Mucosa of stomach (tissue), 1 donor: ENCODE results near the gene EIF5.

Source experiments
- H3K27me3 ChIP-seq: one replicate; pipeline ENCODE4 v1.7.0; 2013; ENCODE audit warnings: mild to moderate bottlenecking, low read length; ENCODE audit not compliant: control insufficient read depth, insufficient read depth
- H3K36me3 ChIP-seq: one replicate; pipeline ENCODE4 v1.7.0; 2013; ENCODE audit warnings: low read length; ENCODE audit not compliant: control insufficient read depth, insufficient read depth
- H3K4me1 ChIP-seq: one replicate; pipeline ENCODE4 v1.7.0; 2013; ENCODE audit warnings: mild to moderate bottlenecking, low read length; ENCODE audit not compliant: control insufficient read depth, insufficient read depth
- H3K4me3 ChIP-seq: one replicate; pipeline ENCODE4 v1.7.0; 2013; ENCODE audit warnings: low read length
- H3K9ac ChIP-seq: one replicate; pipeline ENCODE4 v1.7.0; 2013; ENCODE audit warnings: mild to moderate bottlenecking, low read length, moderate library complexity
- H3K9me3 ChIP-seq: one replicate; pipeline ENCODE4 v1.7.0; 2013; ENCODE audit warnings: mild to moderate bottlenecking, low read length, moderate library complexity; ENCODE audit not compliant: control insufficient read depth
- donor health status: Pancreatic carcinoma.

Gene EIF5

GRCh38 chr14:103333754-103334643, at the start of gene EIF5:
EIF5 (plus strand) TSS chr14:103334237; CDS start chr14:103335861, 1,624 bp downstream.
- H3K4me1 ChIP-seq, result peaks cover 28% of the 10 kb centered on the region

GRCh38 chr14:103284574-103285467, 49.2 kb upstream of the EIF5 start:
- Histone ChIP-seq H3K36me3 (no peaks in the 10 kb centered on the region), H3K27me3 (peaks cover 7% of the 10 kb centered on the region), H3K9me3 (no peaks in the 10 kb centered on the region), H3K4me1 (no peaks in the 10 kb centered on the region), H3K9ac (no peak overlapping the region), H3K4me3 (no peak overlapping the region)

More at GRCh38 chr14:103333754-103334643, at the start of gene EIF5:
- peak within 1 kb of the TSS; percentile 94 for H3K4me3 ChIP-seq
- no peaks in the 10 kb centered on the region for H3K9me3 ChIP-seq
- H3K27me3 ChIP-seq, result no peaks in the 10 kb centered on the region
- H3K9ac ChIP-seq, result peak within 1 kb of the TSS; percentile 100
- H3K36me3 ChIP-seq, result peaks cover 31% of the 10 kb centered on the region

- H3K4me1 ChIP-seq, result no peaks in the 10 kb centered on the region
- no peak overlapping the region for H3K9ac ChIP-seq
- no peaks in the 10 kb centered on the region for H3K9me3 ChIP-seq
- no peaks in the 10 kb centered on the region for H3K36me3 ChIP-seq
- no peak overlapping the region for H3K4me3 ChIP-seq
- peaks cover 9% of the 10 kb centered on the region for H3K27me3 ChIP-seq
These were observed 47.6 kb upstream of the EIF5 start for GRCh38 chr14:103286460-103286859.

GRCh38 chr14:103286968-103287850, 46.8 kb upstream of the EIF5 start:
- Histone ChIP-seq H3K9ac (no peak overlapping the region), H3K4me3 (no peak overlapping the region), H3K9me3 (no peaks in the 10 kb centered on the region), H3K36me3 (no peaks in the 10 kb centered on the region), H3K27me3 (peaks cover 9% of the 10 kb centered on the region), H3K4me1 (no peaks in the 10 kb centered on the region)

- Histone ChIP-seq H3K4me1 (no peaks in the 10 kb centered on the region), H3K36me3 (no peaks in the 10 kb centered on the region), H3K9ac (no peak overlapping the region), H3K4me3 (no peak overlapping the region), H3K9me3 (no peaks in the 10 kb centered on the region), H3K27me3 (peaks cover 9% of the 10 kb centered on the region)
These were observed 45.8 kb upstream of the EIF5 start for GRCh38 chr14:103288076-103288766.

GRCh38 chr14:103290056-103290455, 44.0 kb upstream of the EIF5 start:
- peaks cover 9% of the 10 kb centered on the region for H3K27me3 ChIP-seq

GRCh38 chr14:103290494-103290893, 43.5 kb upstream of the EIF5 start:
- Histone ChIP-seq H3K4me3 (no peak overlapping the region), H3K9ac (no peak overlapping the region), H3K36me3 (no peaks in the 10 kb centered on the region), H3K4me1 (no peaks in the 10 kb centered on the region), H3K9me3 (no peaks in the 10 kb centered on the region), H3K27me3 (peaks cover 9% of the 10 kb centered on the region)

More at GRCh38 chr14:103290056-103290455, 44.0 kb upstream of the EIF5 start:
- no peaks in the 10 kb centered on the region for H3K9me3 ChIP-seq
- no peaks in the 10 kb centered on the region for H3K36me3 ChIP-seq
- no peaks in the 10 kb centered on the region for H3K4me1 ChIP-seq
- no peak overlapping the region for H3K4me3 ChIP-seq
- H3K9ac ChIP-seq, result no peak overlapping the region

GRCh38 chr14:103290961-103291360, 43.1 kb upstream of the EIF5 start:
- Histone ChIP-seq H3K9me3 (no peaks in the 10 kb centered on the region), H3K27me3 (peaks cover 9% of the 10 kb centered on the region), H3K9ac (no peak overlapping the region), H3K4me1 (no peaks in the 10 kb centered on the region), H3K4me3 (no peak overlapping the region), H3K36me3 (no peaks in the 10 kb centered on the region)

- peaks cover 3% of the 10 kb centered on the region for H3K27me3 ChIP-seq
- H3K9ac ChIP-seq, result no peak overlapping the region
These were observed 41.3 kb upstream of the EIF5 start for GRCh38 chr14:103292426-103293374.

GRCh38 chr14:103293465-103293864, 40.6 kb upstream of the EIF5 start:
- no peak overlapping the region for H3K4me3 ChIP-seq
- H3K9ac ChIP-seq, result no peak overlapping the region
- H3K27me3 ChIP-seq, result peaks cover 3% of the 10 kb centered on the region
- H3K9me3 ChIP-seq, result no peaks in the 10 kb centered on the region
- H3K36me3 ChIP-seq, result no peaks in the 10 kb centered on the region
- no peaks in the 10 kb centered on the region for H3K4me1 ChIP-seq

More at GRCh38 chr14:103292426-103293374, 41.3 kb upstream of the EIF5 start:
- Histone ChIP-seq H3K9me3 (no peaks in the 10 kb centered on the region), H3K4me3 (no peak overlapping the region), H3K4me1 (no peaks in the 10 kb centered on the region), H3K36me3 (no peaks in the 10 kb centered on the region)
